HG02588 (cell line): ENCODE measurements around the gene MICU2.

Source experiments
- ATAC-seq: cut with Tn5 transposase; IDR thresholded peaks from one replicate; pipeline ENCODE4 v1.9.1; 2021; ENCODE audit warnings: mild to moderate bottlenecking, moderate library complexity; ENCODE audit not compliant: unreplicated experiment

MICU2 gene

DNA sequence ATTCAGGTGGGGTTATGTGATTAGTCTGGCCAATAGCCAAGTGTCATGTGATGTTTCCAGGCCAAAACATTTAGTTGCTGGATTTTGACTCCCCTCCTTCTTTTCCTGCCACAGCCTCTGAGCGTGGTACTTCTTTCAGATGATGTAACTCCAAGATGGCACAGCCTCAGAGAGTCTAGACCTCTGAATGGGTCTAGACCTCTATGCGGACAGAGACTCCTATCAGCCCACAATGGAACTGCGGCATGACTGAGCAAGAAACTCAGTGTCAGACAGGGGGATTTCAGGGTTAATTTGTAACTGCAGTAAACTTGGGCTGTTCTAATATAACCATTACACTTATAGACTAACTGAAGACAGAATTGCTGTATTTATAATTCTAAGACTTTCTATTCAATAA, 102.3 kb downstream of the MICU2 start:
- ATAC-seq = no peak

DNA sequence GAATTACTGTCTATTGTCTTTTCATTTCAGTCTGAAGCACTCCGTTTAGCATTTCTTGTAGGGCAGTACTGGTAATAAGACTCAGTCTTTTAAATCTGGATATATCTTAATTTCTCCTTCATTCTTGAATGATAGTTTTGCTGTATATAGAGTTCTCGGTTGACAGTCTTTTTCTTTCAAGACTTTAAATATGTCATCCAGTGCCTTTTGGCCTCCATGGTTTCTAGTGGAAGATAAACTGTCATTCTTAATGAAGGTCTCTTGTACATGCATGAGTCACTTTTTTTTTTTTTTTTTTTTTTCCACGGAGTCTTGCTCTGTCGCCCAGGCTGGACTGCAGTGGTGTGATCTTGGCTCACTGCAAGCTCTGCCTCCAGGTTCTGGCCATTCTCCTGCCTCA, 117.6 kb downstream of the MICU2 start:
- ATAC-seq = no peak

DNA sequence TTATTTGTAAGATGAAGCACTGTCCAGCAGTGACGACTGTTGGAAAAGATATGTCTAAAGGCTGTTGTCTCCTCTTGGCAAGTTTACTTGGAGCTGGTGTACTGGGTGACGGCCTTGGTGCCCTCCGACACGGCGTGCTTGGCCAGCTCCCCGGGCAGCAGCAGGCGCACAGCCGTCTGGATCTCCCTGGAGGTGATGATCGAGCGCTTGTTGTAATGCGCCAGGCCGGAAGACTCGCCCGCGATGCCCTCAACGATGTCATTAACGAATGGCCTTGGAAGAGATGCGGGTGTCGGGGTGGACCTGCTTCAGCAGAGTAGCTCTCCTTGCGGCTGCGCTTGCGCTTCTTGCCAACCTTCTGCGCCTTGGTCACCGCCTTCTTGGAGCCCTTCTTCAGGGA, 120.2 kb downstream of the MICU2 start:
- no peak for ATAC-seq

- ATAC-seq = no peak
Observed at GRCh38 chr13:21481359-21481758, 122.6 kb downstream of the MICU2 start.

DNA sequence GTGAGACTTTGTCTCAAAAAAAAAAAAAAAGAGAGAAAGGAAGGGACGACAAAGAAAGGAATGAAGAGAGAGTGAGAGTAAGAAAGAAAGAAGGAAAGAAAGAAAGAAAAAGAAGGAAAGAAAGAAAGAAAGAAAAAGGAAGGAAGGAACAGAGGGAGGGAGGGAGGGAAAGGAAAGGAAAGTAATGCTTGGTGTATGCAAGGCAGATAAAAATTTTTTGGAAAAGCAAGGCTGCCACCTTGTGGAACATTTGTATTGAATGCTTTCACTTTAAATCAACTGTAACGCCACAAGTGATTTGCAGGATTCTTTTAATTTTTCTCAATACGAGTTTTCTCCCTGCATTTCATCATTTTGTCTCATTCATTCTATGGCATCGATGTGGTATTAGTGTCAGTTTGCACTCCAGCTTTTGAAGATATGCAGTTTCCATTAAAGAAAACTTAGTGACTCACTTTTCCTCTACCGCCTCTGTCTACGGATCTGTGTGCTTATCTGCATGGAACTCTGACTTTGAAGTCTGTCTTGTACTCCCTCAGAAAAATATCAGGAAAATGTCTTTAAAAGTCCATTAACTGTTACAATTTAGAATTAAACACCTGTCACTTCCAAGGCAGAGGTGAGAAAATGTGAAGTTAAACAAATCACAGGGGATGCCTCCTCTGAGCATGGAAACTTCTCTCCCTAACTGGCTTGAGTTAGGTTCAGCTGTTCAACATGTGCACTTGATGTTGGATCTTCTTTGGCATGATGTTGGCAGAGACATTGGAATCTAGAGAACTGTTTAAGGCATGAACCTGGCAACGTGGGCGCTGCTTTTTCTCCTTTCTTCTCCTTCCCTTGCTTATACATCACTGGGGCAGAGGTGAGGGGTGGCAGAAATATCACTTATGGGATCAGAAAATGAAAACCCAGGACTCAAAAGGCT, 124.8 kb downstream of the MICU2 start:
- ATAC-seq = no peak

DNA sequence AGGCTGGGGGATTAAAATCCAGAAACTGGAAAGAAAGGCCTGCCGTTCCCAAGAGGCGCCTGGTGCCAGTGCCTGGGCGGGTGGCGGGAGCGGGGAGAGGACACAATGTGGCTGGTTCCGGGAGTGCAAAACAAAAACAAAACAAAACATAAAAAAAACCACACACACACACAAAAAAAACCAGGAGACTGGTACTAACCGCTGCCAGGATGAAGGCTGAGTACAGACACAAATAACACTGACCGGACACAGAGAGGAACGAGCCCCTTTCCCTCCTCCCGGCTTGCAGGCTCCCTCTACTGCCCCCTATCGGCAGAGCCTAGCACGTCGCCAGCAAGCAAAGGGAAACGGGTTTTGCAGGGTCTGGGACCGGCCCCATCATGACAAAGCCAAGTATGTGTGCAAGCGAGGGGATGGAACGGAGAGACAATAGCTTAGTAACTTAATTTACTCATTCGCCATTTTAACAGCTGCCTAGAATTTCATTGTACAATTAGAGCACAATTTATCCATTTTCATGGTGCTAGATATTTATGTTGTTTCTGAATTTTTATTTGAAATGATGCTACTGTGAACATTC, 127.0 kb downstream of the MICU2 start:
- ATAC-seq = peak; percentile 81

- ATAC-seq = no peak
Observed at GRCh38 chr13:21475115-21475514, 128.9 kb downstream of the MICU2 start.

DNA sequence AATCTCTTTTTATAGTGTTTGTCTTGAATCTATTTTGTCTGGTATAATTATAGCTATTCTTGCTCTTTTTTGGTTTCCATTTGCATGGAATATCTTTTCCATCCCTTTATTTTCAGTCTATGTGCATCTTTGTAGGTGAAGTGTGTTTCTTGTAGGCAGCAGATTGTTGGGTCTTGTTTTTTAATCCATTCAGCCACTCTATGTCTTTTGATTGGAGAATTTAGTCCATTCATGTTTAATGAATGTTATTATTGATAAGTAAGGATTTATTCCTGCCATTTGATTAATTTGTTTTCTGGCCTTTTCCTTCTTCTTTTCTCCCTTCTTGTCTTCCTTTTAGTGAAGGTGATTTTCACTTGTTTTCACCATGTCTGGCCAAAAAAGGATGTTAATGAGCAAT, 133.2 kb downstream of the MICU2 start:
- ATAC-seq = no peak

DNA sequence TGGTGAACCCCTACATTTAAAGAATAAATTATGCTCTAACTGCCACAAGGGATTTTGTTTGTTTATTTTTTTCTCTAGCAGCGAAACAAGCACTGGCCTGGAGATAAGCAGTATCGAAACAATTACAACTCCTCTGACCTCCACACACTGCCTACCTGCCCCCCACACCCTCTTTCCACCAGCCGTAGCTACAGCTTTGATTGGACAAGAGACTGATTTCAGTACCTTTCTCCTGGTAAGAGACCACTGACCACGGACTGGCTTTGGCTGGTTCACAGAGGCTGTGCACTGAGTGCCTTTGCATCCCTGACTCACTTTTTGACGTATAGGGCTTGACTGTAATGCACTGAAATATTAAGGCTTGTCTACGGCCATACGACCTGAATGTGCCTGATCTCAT, 137.4 kb downstream of the MICU2 start:
- ATAC-seq = no peak

DNA sequence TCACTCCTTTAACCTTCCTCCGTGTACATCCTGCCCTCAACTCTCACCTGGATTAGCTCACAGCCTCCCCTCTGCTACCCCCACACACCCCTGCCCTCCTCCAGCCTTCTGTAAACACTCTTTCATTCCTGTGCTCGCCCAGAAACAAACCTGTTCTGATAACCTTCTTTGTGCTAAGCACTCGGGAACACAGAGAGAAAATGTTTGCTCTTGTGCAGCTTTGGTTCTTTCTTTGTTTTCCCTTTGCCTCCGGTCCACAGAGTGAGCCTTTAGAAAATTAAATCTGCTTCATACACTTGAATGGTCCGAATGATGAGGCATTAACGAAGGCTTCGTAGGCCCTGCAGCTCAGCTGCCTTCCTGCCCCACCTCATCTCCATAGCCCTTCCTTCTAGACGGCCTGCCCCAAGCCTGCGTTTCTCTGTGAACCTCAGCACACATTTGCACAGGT, 138.2 kb downstream of the MICU2 start:
- ATAC-seq = no peak

DNA sequence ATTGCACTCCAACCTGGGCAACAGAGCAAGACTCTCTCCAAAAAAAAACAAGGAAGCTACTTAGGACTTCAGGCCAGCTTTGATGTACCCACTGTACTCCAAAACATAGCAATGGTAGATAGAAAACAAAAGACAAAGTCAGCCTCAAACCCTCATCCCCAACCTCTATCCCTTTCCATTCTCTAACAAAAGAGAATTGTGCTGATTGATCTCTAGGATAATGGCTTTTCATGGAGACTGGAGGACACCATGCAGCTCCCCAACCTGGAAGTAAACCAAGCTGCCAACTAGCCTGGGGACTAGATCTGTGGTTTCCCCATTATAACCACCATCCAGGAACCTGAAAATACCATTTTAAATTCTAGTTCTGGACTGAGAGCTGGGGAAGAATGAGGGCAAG, 140.5 kb downstream of the MICU2 start:
- no peak for ATAC-seq

- no peak for ATAC-seq
Observed at GRCh38 chr13:21461131-21461530, 142.8 kb downstream of the MICU2 start.

DNA sequence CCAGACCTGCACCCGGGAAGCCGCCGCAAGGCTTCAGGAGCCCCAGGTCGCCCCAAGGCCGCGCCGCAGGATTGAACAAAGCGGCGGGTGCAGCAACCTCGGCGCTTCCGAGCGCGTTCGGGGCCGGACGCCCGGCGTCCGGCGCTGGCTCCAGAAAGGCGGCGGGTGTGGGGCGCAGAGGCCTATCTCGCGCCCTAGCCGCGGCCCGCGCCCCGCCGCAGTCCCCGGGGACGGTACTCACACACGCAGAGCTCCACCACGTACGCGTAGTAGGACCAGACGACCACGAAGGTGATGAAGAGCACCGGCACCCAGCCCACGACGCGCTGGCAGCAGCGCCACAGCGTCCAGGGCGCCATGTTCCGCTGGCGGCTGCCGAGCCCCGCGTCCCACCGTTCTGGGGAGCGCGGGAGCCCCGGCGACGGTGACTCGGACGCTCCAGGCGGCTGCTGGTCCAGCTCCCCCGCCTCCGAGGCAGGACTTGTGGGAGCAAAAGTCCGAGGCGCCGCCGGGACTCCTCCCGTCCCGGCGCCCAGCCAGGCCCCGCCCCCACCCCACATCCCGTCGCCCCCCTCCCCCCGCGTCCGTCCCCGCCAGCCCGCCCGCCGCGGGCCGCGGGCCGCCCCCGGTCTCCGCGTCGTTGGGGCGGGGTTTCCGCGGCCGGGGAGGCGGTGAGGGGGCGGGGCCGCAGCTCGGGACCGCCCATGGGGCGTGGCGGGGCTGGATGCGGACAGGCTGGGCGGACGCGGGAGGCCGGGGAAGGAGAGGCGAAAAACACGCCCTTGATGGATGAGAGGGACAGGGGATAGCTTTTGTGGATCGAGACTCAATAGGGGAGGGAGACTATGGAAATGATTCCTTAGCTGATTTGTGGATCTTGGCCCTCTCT, 144.9 kb downstream of the MICU2 start, which contains the start of gene ZDHHC20:
TSS of gene ZDHHC20 (minus strand) at position 491 of the 889 bp plus-strand sequence. CDS start at position 359, 132 bp downstream.
- peak; percentile 87 for ATAC-seq

GRCh38 chr13:21458451-21458812, 145.5 kb downstream of the MICU2 start:
- ATAC-seq = peak; percentile 23

DNA sequence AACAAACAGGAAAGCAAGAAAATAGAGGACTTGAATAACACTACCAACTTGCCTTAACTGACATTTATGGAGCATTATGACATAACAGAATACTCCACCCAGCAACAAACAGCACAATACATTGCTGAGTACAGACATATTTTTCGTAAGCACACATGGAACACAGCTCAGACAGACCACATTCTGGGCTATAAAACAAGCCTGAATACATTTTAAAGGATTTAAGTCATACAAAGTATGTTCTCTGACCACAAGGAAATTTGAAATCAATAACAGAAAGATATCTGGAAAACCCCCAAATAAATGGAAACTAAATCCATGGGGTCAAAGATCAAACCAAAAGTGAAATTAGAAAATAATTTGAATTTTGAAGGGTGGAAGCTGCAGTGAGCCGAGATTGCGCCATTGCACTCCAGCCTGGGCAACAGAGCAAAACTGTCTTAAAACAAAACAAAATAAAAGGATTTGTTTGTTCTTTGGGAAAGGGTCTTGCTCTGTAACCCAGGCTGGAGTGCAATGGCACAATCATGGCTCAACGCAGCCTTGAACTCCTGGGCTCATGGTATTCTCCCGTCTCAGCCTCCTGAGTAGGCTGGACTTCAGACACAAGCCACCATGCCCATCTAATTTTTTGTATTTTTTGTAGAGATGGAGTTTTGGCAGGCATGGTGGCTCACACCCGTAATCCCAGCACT, 150.4 kb downstream of the MICU2 start:
- no peak for ATAC-seq

GRCh38 chr13:21450936-21451335, 153.0 kb downstream of the MICU2 start:
- no peak for ATAC-seq

DNA sequence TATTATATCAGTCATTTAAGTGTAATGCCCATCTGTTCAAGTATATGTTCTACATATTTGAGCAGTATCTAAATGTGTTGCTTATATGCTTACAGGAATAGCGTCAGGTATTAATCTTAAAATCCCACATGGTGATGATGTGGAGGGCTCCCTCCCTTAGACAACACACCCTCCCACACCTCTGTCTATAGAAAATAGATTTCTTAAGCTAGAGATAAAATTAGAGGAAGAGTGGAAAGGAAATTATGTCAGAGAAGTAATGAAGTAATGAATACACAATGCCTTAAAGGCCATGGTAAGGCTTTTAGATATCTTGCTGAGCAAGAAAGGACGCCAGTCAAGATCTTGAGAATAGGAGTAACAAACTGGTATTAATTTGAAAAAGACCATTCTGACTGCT, 157.3 kb downstream of the MICU2 start:
- ATAC-seq = no peak

DNA sequence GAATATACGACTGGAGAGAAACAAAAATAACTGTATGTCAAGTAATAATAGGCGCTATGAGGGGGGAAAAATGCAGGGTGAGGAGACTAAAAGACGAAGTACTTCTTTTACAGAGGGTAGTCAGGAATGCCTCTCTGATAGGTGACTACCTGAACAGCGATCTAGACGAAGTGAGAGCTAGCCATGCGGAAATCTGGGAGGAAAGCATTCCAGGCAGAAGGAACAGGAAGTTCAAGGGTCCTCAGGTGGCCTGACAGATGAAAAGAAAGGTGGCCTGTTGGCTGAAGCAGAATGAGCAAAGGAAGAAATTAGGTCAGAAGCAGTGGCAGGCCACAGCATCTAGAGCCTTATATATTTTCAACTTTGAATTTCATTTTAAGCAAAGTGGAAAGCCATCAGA, 158.2 kb downstream of the MICU2 start:
- ATAC-seq = no peak

GRCh38 chr13:21443171-21443570, 160.8 kb downstream of the MICU2 start:
- no peak for ATAC-seq
